HepG2 (cell line): ENCODE data around the gene TERC. TPM values are rescaled to one million over a fixed set of nuclear protein-coding genes. Genes with fewer than 3 reads are reported as not detected.

Source experiments
- BCL3 ChIP-seq: sonication (generic); formaldehyde crosslinking; IDR thresholded peaks from 2 replicates; pipeline ENCODE4 v1.5.1; 2020; ENCODE audit warnings: mild to moderate bottlenecking, missing genetic modification reagents, moderate library complexity
- CBX5 ChIP-seq: sonication (generic); formaldehyde crosslinking; IDR thresholded peaks from 2 replicates; pipeline ENCODE4 v1.4.0; 2020; ENCODE audit warnings: missing genetic modification reagents, borderline replicate concordance
- E2F2 ChIP-seq: sonication (generic); formaldehyde crosslinking; IDR thresholded peaks from 2 replicates; pipeline ENCODE4 v1.4.0; 2020; ENCODE audit warnings: missing genetic modification reagents, borderline replicate concordance
- FOXK1 ChIP-seq: sonication (generic); formaldehyde crosslinking; IDR thresholded peaks from 2 replicates; pipeline ENCODE4 v1.4.0; 2020; ENCODE audit warnings: low read depth, missing genetic modification reagents, borderline replicate concordance
- GATAD2A ChIP-seq: IDR thresholded peaks from 2 replicates; pipeline ENCODE4 v1.6.1; 2016
- IRF1 ChIP-seq: sonication (generic); formaldehyde crosslinking; IDR thresholded peaks from 2 replicates; pipeline ENCODE4 v1.4.0; 2020; ENCODE audit warnings: low read depth, mild to moderate bottlenecking, missing genetic modification reagents
- KAT7 ChIP-seq: IDR thresholded peaks from 2 replicates; pipeline ENCODE4 v1.6.1; 2018; ENCODE audit warnings: borderline replicate concordance, missing compliant biosample characterization
- MAX ChIP-seq: IDR thresholded peaks from 2 replicates; pipeline ENCODE4 v1.6.1; 2012; ENCODE audit warnings: inconsistent platforms
- SRSF4 ChIP-seq: fragments of 200-400 bp; formaldehyde crosslinking; IDR thresholded peaks from one replicate; pipeline ENCODE4 v1.6.1; 2018; ENCODE audit warnings: mild to moderate bottlenecking, low read depth, low read length, moderate library complexity; ENCODE audit not compliant: poor library complexity, severe bottlenecking
- TEAD3 ChIP-seq: optimal IDR thresholded peaks from 2 replicates; pipeline ENCODE3; 2016; ENCODE audit warnings: borderline replicate concordance
- TMF1 ChIP-seq: sonication (generic); formaldehyde crosslinking; IDR thresholded peaks from 2 replicates; pipeline ENCODE4 v1.8.1; 2022; ENCODE audit warnings: low read depth, missing genetic modification reagents
- ZBTB39 ChIP-seq: sonication (generic); formaldehyde crosslinking; IDR thresholded peaks from 2 replicates; pipeline ENCODE4 v1.5.0; 2020; ENCODE audit warnings: missing genetic modification reagents
- ZNF18 ChIP-seq: sonication (generic); formaldehyde crosslinking; IDR thresholded peaks from 2 replicates; pipeline ENCODE4 v1.8.0; 2022; ENCODE audit warnings: mild to moderate bottlenecking, missing genetic modification reagents; ENCODE audit not compliant: insufficient replicate concordance
- ZNF205 ChIP-seq: IDR thresholded peaks from 2 replicates; pipeline ENCODE4 v1.6.1; 2018; ENCODE audit warnings: missing biosample characterization, missing genetic modification reagents
- ZNF333 ChIP-seq: sonication (generic); formaldehyde crosslinking; IDR thresholded peaks from 2 replicates; pipeline ENCODE4 v1.4.0; 2020; ENCODE audit warnings: mild to moderate bottlenecking, missing genetic modification reagents, borderline replicate concordance
- ZNF354B ChIP-seq: sonication (generic); formaldehyde crosslinking; IDR thresholded peaks from 2 replicates; pipeline ENCODE4 v1.8.0; 2022; ENCODE audit warnings: mild to moderate bottlenecking, missing genetic modification reagents
- ZNF558 ChIP-seq: sonication (generic); formaldehyde crosslinking; IDR thresholded peaks from 2 replicates; pipeline ENCODE4 v1.9.0; 2022; ENCODE audit warnings: mild to moderate bottlenecking, missing genetic modification reagents, borderline replicate concordance
- ZNF616 ChIP-seq: sonication (generic); formaldehyde crosslinking; IDR thresholded peaks from 2 replicates; pipeline ENCODE4 v1.5.0; 2020; ENCODE audit warnings: low read depth, mild to moderate bottlenecking, missing genetic modification reagents
- ZNF749 ChIP-seq: sonication (generic); formaldehyde crosslinking; IDR thresholded peaks from 2 replicates; pipeline ENCODE4 v1.8.0; 2022; ENCODE audit warnings: mild to moderate bottlenecking, missing genetic modification reagents, moderate library complexity, borderline replicate concordance
- polyA plus RNA-seq, 8 experiments: library from polyadenylated mRNA; depleted of rRNA in 3 of 8; stranded (reverse) in 7 of 8; unstranded in 1 of 8; fragments of >200 nt; fragmentation: Illumina TruSeq in 4 of 8; extraction: Trizol in 4 of 8; gene quantifications; 2 replicates each; pipeline versions ENCODE4 v1.2.1 to v1.2.3, GENCODE V29; 2011 to 2016; ENCODE audit warnings: low read depth in 4 of 8, missing spikeins in 1 of 8, mixed read lengths in 1 of 8; ENCODE audit not compliant: insufficient read depth in 1 of 8
- total RNA-seq, 5 experiments: library from RNA; depleted of rRNA; stranded (reverse); fragments of >200 nt; fragmentation: Illumina TruSeq; extraction: Trizol; gene quantifications; 2 replicates each; pipeline ENCODE4 v1.2.3, GENCODE V29; 2016; ENCODE audit warnings: low read depth in 1 of 5

Gene TERC
- total and polyA plus RNA-seq, 2 of the 13 experiments (the other 11 are each of a cell fraction or from before 2014, with no cell fraction given), result 1.3 to 74.6 TPM

GRCh38 chr3:169772305-169772896 lies 7.5 kb upstream of the TERC start (continued):
- no peak for TF ChIP-seq ZNF205 (CRISPR knock-in tag)
- TF ChIP-seq ZNF558 (CRISPR knock-in tag), result 0 out of 2 replicates have a peak, but pooled peaks have one; percentile 43
- TF ChIP-seq TMF1 (CRISPR knock-in tag), result no peak
- no peak for TF ChIP-seq SRSF4
- no peak for TF ChIP-seq IRF1 (CRISPR knock-in tag)
- TF ChIP-seq ZBTB39 (CRISPR knock-in tag), result no peak
- no peak for TF ChIP-seq TEAD3 (CRISPR knock-in tag)
- TF ChIP-seq ZNF616 (CRISPR knock-in tag), result no peak
- no peak for TF ChIP-seq CBX5
- TF ChIP-seq ZNF749 (CRISPR knock-in tag), result no peak
- no peak for TF ChIP-seq E2F2
- no peak for TF ChIP-seq ZNF18
- TF ChIP-seq MAX, result peak; percentile 63; the same call in 1 of the 2 replicates
- TF ChIP-seq FOXK1 (CRISPR knock-in tag), result no peak
- no peak for TF ChIP-seq KAT7 (CRISPR knock-in tag)
- TF ChIP-seq GATAD2A (CRISPR knock-in tag), result peak; percentile 7; the same call in 1 of the 2 replicates
- TF ChIP-seq ZNF354B, result no peak
- no peak for TF ChIP-seq ZNF333 (CRISPR knock-in tag)
- no peak for TF ChIP-seq BCL3
